Esophagus muscularis mucosa (tissue), 4 donors: ENCODE measurements around the gene ADAM19.

Source experiments
- CTCF ChIP-seq, 3 experiments: fragments of 200-600 bp in 2 of 3; fragments of 450-650 bp in 1 of 3; sonication (generic) in 2 of 3; IDR thresholded peaks; one replicate each; pipeline ENCODE4 v1.5.1; 2017 to 2019; ENCODE audit warnings: antibody characterized with exemption in 3 of 3, mild to moderate bottlenecking in 2 of 3, moderate library complexity in 1 of 3
- EP300 ChIP-seq: sonication (generic); formaldehyde crosslinking; IDR thresholded peaks from one replicate; pipeline ENCODE4 v1.6.1; 2017; ENCODE audit warnings: antibody characterized with exemption
- POLR2A ChIP-seq: fragments of 450-650 bp; IDR thresholded peaks from one replicate; pipeline ENCODE4 v1.6.1; 2017; ENCODE audit warnings: antibody characterized with exemption, moderate library complexity, mild to moderate bottlenecking, low read depth
- POLR2AphosphoS5 ChIP-seq, 2 donors: sonication (generic); formaldehyde crosslinking; IDR thresholded peaks; one replicate each; pipeline ENCODE4 v1.6.1; 2017; ENCODE audit warnings: antibody characterized with exemption in 2 of 2

- no peak for TF ChIP-seq POLR2A
- no peak for TF ChIP-seq CTCF (IDR thresholded peaks at IDR 0.05)
- TF ChIP-seq EP300: no peak
- no peak for TF ChIP-seq POLR2AphosphoS5 (IDR thresholded peaks at IDR 0.05)
Observed at GRCh38 chr5:157552650-157553049, 22.9 kb downstream of the ADAM19 start.
